ENCODE results near the gene MAGEB4.
"Not testable (repeated sequence)": the region's sequence is repeated elsewhere in the genome, so short reads cannot be mapped to it uniquely, and the experiment has no call there.

DNA sequence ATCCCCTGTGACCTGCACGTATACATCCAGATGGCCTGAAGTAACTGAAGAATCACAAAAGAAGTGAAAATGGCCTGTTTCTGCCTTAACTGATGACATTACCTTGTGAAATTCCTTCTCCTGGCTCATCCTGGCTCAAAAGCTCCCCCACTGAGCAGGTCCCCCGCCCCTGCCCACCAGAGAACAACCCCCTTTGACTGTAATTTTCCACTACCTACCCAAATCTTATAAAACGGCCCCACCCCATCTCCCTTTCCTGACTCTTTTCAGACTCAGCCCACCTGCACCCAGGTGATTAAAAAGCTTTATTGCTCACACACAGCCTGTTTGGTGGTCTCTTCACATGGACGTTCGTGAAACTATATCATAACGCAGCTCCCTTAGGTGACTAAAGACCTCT lies 47.9 kb upstream of the MAGEB4 start:
- TF ChIP-seq, protein P1, sequence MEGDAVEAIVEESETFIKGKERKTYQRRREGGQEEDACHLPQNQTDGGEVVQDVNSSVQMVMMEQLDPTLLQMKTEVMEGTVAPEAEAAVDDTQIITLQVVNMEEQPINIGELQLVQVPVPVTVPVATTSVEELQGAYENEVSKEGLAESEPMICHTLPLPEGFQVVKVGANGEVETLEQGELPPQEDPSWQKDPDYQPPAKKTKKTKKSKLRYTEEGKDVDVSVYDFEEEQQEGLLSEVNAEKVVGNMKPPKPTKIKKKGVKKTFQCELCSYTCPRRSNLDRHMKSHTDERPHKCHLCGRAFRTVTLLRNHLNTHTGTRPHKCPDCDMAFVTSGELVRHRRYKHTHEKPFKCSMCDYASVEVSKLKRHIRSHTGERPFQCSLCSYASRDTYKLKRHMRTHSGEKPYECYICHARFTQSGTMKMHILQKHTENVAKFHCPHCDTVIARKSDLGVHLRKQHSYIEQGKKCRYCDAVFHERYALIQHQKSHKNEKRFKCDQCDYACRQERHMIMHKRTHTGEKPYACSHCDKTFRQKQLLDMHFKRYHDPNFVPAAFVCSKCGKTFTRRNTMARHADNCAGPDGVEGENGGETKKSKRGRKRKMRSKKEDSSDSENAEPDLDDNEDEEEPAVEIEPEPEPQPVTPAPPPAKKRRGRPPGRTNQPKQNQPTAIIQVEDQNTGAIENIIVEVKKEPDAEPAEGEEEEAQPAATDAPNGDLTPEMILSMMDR (IDR thresholded peaks at IDR 0.05): not testable (repeated sequence)
- TF ChIP-seq POLR2A (IDR thresholded peaks at IDR 0.05): not testable (repeated sequence)
